ENCODE data around the gene SMAD7. TPM values are rescaled to one million over a fixed set of nuclear protein-coding genes. Genes with fewer than 3 reads are reported as not detected.

The SMAD7 gene
- total and polyA plus RNA-seq, 10 of the 15 experiments (the other 5 are each of a cell fraction or from before 2014, with no cell fraction given), result 1.3 to 22.5 (median 8.0) TPM

GRCh38 chr18:48904847-48905394, 45.8 kb downstream of the SMAD7 start:
- intact Hi-C loops (cut with micrococcal nuclease; ENCODE audit: unreplicated experiment) (no loop called here), in situ Hi-C loops (cut with MboI) (no loop called here)
- no peak for TF ChIP-seq ATF7 (IDR thresholded peaks at IDR 0.05; ENCODE audit: low read depth)
- TF ChIP-seq SREBF2 (IDR thresholded peaks at IDR 0.05; ENCODE audit: low read length), result no peak
- no peak for TF ChIP-seq BRCA1 (IDR thresholded peaks at IDR 0.05; ENCODE audit: low read depth, low read length)
- TF ChIP-seq IRF4 (IDR thresholded peaks at IDR 0.05; ENCODE audit: low read depth, low read length), result no peak
- no peak for TF ChIP-seq FOXK2 (IDR thresholded peaks at IDR 0.05)
- TF ChIP-seq NR2C1 (IDR thresholded peaks at IDR 0.05), result no peak
- no peak for FAIRE-seq
- no peak overlapping the region for H3K4me2 ChIP-seq (ENCODE audit: control insufficient read depth, insufficient read depth)
- no peaks in the 10 kb centered on the region for H3K27me3 ChIP-seq (replicated peaks in 1 of 2; ENCODE audit: control insufficient read depth in 2 of 2, insufficient read depth in 2 of 2, low read length in 1 of 2)
- CTCF ChIA-PET, result interaction anchor here (0.5 kb wide), 1 partner anchor 65 kb away, joined by 3 read pairs; no protein-coding TSS in a partner anchor
- POLR2A ChIA-PET, result interaction anchor here (0.7 kb wide), 1 partner anchor 11 kb away, joined by 3 read pairs; no protein-coding TSS in a partner anchor
- H3K79me2 ChIP-seq (ENCODE audit: control insufficient read depth, insufficient read depth, low read length), result no peaks in the 10 kb centered on the region
- no peak overlapping the region for H2AFZ ChIP-seq (ENCODE audit: control insufficient read depth, low read depth, low read length)
- H3K36me3 ChIP-seq (ENCODE audit: control insufficient read depth in 2 of 2, insufficient read depth in 2 of 2, low read length in 1 of 2), result no peaks in the 10 kb centered on the region
- 36% methylated on average over 3 of the region's 3 CpGs for WGBS (ENCODE audit: insufficient coverage, insufficient replicate concordance, low lambda C conversion rate, missing lambda C conversion rate)
- H3K9me3 ChIP-seq (replicated peaks; ENCODE audit: control insufficient read depth, insufficient read depth, low read length), result peaks cover 2% of the 10 kb centered on the region
- H3K4me3 ChIP-seq, result no peak overlapping the region
- ATAC-seq, result no peak
- no peak overlapping the region for H3K27ac ChIP-seq (ENCODE audit: control insufficient read depth, insufficient read depth)
- DNase-seq (ENCODE audit: low read depth, low spot score), result no peak
- RAD21 ChIA-PET (ENCODE audit: unreplicated experiment), result no interaction called here
- no peaks in the 10 kb centered on the region for H3K4me1 ChIP-seq (ENCODE audit: control insufficient read depth, insufficient read depth, low read length)
- BruUV-seq (replicated peaks), result no TSS peak
- no peaks in the 10 kb centered on the region for H4K20me1 ChIP-seq (ENCODE audit: control insufficient read depth, insufficient read depth)
- SMC1A ChIA-PET (ENCODE audit: uncharacterized antibody, unreplicated experiment), result no interaction called here
- no peak overlapping the region for H3K9ac ChIP-seq (ENCODE audit: control insufficient read depth, insufficient read depth, low read length)

DNA sequence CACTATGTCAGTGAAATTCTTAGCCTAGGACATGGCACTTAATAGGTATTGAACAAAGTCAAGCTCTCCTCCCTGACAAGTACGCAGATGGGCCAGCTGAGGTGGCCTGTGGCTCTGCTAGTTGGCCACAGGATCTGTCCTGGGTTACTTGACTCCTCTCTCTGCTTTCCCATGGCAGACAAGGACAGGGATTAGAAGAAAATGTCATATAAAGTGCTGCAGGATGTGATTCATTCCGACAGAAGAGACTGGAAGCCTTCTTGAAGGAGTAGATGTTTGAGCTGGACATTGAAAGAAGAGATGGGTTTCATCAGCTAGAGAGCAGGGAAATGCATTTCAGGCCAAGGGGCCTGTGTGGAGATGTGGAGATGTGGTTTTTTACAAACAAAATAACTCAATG, 46.7 kb downstream of the SMAD7 start:
- ChIA-PET RAD21 (ENCODE audit: unreplicated experiment) (no interaction called here), CTCF (no interaction called here), POLR2A (interaction anchor here (0.7 kb wide), 1 partner anchor 10 kb away, joined by 3 read pairs; no protein-coding TSS in a partner anchor), SMC1A (ENCODE audit: uncharacterized antibody, unreplicated experiment) (no interaction called here)
- Histone ChIP-seq H4K20me1 (ENCODE audit: control insufficient read depth, insufficient read depth) (no peaks in the 10 kb centered on the region), H3K4me2 (ENCODE audit: control insufficient read depth, insufficient read depth) (no peak overlapping the region), H3K79me2 (ENCODE audit: control insufficient read depth, insufficient read depth, low read length) (no peaks in the 10 kb centered on the region), H3K9ac (ENCODE audit: control insufficient read depth, insufficient read depth, low read length) (no peak overlapping the region), H2AFZ (ENCODE audit: control insufficient read depth, low read depth, low read length) (no peak overlapping the region), H3K36me3 (ENCODE audit: control insufficient read depth in 2 of 2, insufficient read depth in 2 of 2, low read length in 1 of 2) (no peaks in the 10 kb centered on the region), H3K9me3 (replicated peaks; ENCODE audit: control insufficient read depth, insufficient read depth, low read length) (peaks cover 3% of the 10 kb centered on the region), H3K4me1 (ENCODE audit: control insufficient read depth, insufficient read depth, low read length) (no peaks in the 10 kb centered on the region), H3K4me3 (no peak overlapping the region), H3K27me3 (replicated peaks in 1 of 2; ENCODE audit: control insufficient read depth in 2 of 2, insufficient read depth in 2 of 2, low read length in 1 of 2) (no peaks in the 10 kb centered on the region), H3K27ac (ENCODE audit: control insufficient read depth, insufficient read depth) (no peak overlapping the region)
- TF ChIP-seq, protein P1, sequence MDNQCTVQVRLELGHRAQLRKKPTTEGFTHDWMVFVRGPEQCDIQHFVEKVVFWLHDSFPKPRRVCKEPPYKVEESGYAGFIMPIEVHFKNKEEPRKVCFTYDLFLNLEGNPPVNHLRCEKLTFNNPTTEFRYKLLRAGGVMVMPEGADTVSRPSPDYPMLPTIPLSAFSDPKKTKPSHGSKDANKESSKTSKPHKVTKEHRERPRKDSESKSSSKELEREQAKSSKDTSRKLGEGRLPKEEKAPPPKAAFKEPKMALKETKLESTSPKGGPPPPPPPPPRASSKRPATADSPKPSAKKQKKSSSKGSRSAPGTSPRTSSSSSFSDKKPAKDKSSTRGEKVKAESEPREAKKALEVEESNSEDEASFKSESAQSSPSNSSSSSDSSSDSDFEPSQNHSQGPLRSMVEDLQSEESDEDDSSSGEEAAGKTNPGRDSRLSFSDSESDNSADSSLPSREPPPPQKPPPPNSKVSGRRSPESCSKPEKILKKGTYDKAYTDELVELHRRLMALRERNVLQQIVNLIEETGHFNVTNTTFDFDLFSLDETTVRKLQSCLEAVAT (IDR thresholded peaks at IDR 0.05), result no peak
- no peak for TF ChIP-seq IRF4 (IDR thresholded peaks at IDR 0.05; ENCODE audit: low read depth, low read length)
- TF ChIP-seq, protein P2, sequence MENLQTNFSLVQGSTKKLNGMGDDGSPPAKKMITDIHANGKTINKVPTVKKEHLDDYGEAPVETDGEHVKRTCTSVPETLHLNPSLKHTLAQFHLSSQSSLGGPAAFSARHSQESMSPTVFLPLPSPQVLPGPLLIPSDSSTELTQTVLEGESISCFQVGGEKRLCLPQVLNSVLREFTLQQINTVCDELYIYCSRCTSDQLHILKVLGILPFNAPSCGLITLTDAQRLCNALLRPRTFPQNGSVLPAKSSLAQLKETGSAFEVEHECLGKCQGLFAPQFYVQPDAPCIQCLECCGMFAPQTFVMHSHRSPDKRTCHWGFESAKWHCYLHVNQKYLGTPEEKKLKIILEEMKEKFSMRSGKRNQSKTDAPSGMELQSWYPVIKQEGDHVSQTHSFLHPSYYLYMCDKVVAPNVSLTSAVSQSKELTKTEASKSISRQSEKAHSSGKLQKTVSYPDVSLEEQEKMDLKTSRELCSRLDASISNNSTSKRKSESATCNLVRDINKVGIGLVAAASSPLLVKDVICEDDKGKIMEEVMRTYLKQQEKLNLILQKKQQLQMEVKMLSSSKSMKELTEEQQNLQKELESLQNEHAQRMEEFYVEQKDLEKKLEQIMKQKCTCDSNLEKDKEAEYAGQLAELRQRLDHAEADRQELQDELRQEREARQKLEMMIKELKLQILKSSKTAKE (IDR thresholded peaks at IDR 0.05; ENCODE audit: low read depth, poor library complexity, severe bottlenecking), result no peak
- TF ChIP-seq TARDBP (IDR thresholded peaks at IDR 0.05; ENCODE audit: borderline replicate concordance), result no peak
- TF ChIP-seq POU2F2 (IDR thresholded peaks at IDR 0.05; ENCODE audit: borderline replicate concordance, low read depth, low read length), result no peak
- intact Hi-C loops (cut with micrococcal nuclease; ENCODE audit: unreplicated experiment) (no loop called here), in situ Hi-C loops (cut with MboI) (no loop called here)
- no peak for DNase-seq (ENCODE audit: low read depth, low spot score)
- FAIRE-seq, result no peak
- 71% methylated on average over 2 of the region's 2 CpGs for WGBS (ENCODE audit: insufficient coverage, insufficient replicate concordance, low lambda C conversion rate, missing lambda C conversion rate)
- ATAC-seq, result no peak
- BruUV-seq (replicated peaks), result no TSS peak
